ENCODE measurements around the gene SIGLEC7.

GRCh38 chr19:51164215-51164614 lies 22.1 kb downstream of the SIGLEC7 start:
- no peak for TF ChIP-seq POLR2A (IDR thresholded peaks at IDR 0.05)
- no peak for TF ChIP-seq CTCF (IDR thresholded peaks at IDR 0.05)

All from lower leg skin (tissue), 3 donors.